NCI-H1930 (cell line): Measurements from ENCODE around the gene PHKA2.
"Not testable (repeated sequence)": the region's sequence is repeated elsewhere in the genome, so short reads cannot be mapped to it uniquely, and the experiment has no call there.

ENCODE experiments used
- DNase-seq, 2 experiments: peaks; one replicate each; lab custom pipeline; 2025; lab: John Stamatoyannopoulos, UW

The PHKA2 gene

GRCh38 chrX:18861511-18861910 lies 122.4 kb downstream of the PHKA2 start:
- DNase-seq: no peak

DNA sequence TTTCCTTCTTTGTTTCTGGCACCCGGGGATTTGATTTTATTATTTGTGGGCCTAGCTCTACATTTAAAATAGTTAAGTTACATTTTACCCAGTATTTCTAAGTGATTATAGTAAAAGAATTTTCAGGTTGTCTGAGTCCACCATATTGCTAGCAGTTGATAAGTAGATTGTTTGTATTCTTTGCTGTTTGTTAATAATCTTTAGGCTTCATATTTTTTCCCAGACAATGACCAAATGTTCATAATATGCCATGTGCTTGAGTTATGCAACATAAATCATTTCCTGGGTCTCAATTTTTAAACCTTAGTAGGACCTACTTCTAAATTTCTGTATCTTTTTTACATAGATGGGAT lies 127.3 kb downstream of the PHKA2 start:
- DNase-seq: no peak

DNA sequence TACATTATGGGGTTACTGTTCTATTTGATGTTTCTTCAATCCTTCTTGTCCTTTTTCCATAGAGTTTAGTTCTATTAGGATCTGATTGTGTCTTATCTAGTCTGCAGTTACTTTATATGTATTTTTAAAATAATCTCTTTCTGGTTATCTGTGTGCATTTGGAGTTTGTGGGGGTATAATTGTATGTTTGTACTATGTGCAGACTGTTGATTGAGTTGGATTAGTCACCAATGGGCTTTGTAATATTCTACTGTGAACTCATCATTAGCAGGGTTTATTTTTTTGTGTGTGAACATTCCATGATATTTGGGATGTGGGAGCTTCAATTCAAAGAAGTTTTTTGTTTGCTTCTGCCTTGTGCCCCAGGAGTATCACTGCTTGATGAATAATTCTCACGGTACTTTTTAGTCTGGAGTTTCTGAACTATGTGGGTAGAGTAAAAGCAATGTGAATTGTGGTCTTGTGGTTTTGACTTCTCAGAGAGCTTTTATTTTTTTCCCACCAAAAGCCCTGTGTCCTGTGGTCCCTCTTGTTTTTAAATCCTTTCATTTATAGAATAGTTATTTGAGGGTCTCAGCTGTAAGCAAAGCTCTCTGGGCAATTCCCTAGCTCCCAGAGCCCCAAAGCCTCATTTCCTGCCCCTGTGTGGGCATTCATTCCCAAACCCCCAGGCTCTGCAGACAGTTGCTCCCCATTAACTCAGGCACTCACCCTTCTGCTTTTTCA lies 127.8 kb downstream of the PHKA2 start:
- DNase-seq: no peak

DNA sequence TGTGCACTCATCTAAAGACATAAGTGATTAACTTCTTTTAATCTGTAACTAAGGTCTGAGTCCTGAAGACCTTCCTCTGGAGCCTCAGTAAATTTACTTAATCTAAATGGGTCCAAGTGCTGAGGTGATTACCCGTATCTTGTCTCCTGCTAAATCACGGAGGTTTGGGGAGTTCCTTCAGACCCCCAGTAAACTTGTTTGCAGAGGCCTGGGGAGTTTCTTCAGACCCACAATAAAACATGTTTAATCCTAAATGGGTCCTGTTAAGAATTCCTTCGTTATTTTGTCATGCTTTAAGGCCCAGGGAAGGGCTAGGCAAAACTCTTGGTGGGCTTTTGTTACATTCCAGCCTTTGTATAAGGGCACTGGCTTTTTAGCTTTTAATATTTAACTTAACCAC lies 136.0 kb downstream of the PHKA2 start:
- not testable (repeated sequence) for DNase-seq
